ENCODE measurements around the gene LCA5. TPM values are rescaled to one million over a fixed set of nuclear protein-coding genes. Genes with fewer than 3 reads are reported as not detected.

LCA5 gene
- total RNA-seq, 1 experiment from 2014 or later = 2.3 TPM

DNA sequence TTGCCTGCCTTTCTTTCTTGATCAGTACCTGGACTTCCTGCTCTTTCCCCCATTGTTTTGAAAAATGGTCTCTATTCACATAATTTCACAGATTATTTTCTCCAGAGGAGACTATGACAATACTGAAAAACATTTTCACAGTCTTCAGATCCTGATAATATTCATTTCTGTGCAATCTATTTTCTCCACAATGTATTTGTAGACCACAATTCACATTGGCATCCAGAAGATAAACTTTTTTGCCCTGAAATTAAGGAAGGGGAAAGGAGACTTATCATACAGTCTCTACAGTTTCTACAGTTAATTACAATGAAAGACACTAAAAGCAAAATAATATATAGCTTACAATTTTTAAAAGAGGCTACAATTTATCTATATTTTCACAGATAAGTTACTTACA, 18.4 kb downstream of the LCA5 start:
- no peaks in the 10 kb centered on the region for H3K36me3 ChIP-seq (replicated peaks; ENCODE audit: control insufficient read depth, insufficient read depth, low read length)
- DNase-seq = no peak
- H3K27me3 ChIP-seq (ENCODE audit: control insufficient read depth, insufficient read depth, low read length) = no peaks in the 10 kb centered on the region
- H3K4me3 ChIP-seq (ENCODE audit: insufficient read depth, low read depth, low read length) = no peak overlapping the region

DNA sequence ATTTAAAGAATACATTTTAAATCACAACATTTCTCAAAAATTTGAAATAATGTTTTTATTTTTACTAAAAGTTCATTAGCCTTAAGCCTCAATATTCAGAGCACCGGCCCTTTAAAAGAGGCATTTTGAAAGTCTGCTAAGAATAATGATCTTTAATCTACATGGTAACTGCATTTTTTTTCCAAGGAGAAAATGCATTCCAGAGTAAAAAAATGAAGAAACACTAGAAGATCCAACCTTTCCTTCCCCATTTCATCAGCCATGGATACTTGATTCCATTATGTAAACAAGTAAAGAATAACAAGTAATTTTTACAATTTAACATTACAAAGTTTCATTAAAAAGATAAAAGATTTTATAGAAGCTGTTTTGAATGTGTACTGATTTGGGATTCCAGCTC, 21.8 kb downstream of the LCA5 start:
- H3K36me3 ChIP-seq (replicated peaks; ENCODE audit: control insufficient read depth, insufficient read depth, low read length) = no peaks in the 10 kb centered on the region
- no peak for DNase-seq

GRCh38 chr6:79513111-79513510, 24.1 kb downstream of the LCA5 start:
- no peak for DNase-seq
- Histone ChIP-seq H3K36me3 (replicated peaks; ENCODE audit: control insufficient read depth, insufficient read depth, low read length) (no peaks in the 10 kb centered on the region), H3K27me3 (ENCODE audit: control insufficient read depth, insufficient read depth, low read length) (no peaks in the 10 kb centered on the region), H3K4me3 (ENCODE audit: insufficient read depth, low read depth, low read length) (no peak overlapping the region)

More for the DNA sequence above, 21.8 kb downstream of the LCA5 start:
- no peak overlapping the region for H3K4me3 ChIP-seq (ENCODE audit: insufficient read depth, low read depth, low read length)
- no peaks in the 10 kb centered on the region for H3K27me3 ChIP-seq (ENCODE audit: control insufficient read depth, insufficient read depth, low read length)

- no peak overlapping the region for H3K4me3 ChIP-seq (ENCODE audit: insufficient read depth, low read depth, low read length)
- DNase-seq = no peak
- H3K36me3 ChIP-seq (replicated peaks; ENCODE audit: control insufficient read depth, insufficient read depth, low read length) = no peaks in the 10 kb centered on the region
- no peaks in the 10 kb centered on the region for H3K27me3 ChIP-seq (ENCODE audit: control insufficient read depth, insufficient read depth, low read length)
These were observed 25.2 kb downstream of the LCA5 start for GRCh38 chr6:79512014-79512413.

DNA sequence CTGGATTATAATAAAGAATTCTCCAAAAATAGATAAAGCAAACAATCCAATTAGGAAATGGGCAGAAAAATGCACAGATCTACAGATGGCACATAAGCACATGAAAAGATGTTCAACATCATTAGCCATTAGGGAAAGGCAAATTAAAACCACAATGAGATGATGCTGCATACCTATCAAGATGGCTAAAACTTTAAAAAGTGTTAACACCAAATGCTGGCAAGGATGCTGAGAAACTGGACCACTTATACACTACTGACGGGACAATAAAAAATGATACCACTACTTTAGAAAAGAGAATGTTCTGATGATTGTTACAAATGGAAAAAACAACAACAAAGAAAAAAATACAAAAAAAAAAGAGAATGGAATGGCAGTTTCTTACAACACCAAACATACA, 26.5 kb downstream of the LCA5 start:
- H3K4me3 ChIP-seq (ENCODE audit: insufficient read depth, low read depth, low read length) = no peak overlapping the region
- no peaks in the 10 kb centered on the region for H3K27me3 ChIP-seq (ENCODE audit: control insufficient read depth, insufficient read depth, low read length)
- DNase-seq = no peak
- no peaks in the 10 kb centered on the region for H3K36me3 ChIP-seq (replicated peaks; ENCODE audit: control insufficient read depth, insufficient read depth, low read length)

DNA sequence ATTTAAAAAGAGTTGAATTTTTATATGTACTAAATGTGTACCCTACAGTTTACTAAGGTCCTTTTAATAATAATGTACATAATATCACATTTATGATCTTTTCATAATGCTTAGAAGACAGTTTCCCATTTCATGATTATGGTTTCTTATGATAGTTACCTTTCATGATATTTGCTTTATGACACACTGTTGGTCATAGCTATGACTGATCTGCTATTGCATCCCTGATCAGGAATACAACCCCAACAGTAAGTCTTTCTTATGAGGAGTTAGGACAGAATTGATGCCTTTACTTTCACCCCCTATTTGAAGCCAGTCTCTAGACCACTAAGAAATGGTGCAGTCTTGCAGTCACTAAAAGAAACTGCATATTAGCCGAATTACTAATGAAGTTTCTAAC, 31.0 kb downstream of the LCA5 start:
- DNase-seq = no peak
- no peaks in the 10 kb centered on the region for H3K36me3 ChIP-seq (replicated peaks; ENCODE audit: control insufficient read depth, insufficient read depth, low read length)
- no peaks in the 10 kb centered on the region for H3K27me3 ChIP-seq (ENCODE audit: control insufficient read depth, insufficient read depth, low read length)

DNA sequence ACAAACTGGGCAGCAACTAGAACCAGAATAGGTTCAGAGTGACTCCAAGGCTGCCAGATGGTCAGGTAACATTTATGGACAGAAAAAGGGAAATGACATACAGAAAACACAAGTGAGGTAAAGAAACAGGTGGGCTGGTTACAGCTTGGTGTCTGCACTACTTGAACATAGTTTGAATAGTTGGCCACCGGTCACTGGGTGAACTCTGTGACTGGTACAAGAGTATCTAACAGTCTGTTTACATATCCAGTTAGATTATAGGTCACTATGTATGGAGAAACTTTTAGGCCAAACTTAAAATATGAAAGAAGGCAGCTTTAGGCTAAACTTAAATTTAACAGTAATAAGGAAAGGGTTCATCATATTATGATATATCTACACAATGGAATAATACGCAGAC, 32.9 kb downstream of the LCA5 start:
- Histone ChIP-seq H3K27me3 (ENCODE audit: control insufficient read depth, insufficient read depth, low read length) (no peaks in the 10 kb centered on the region), H3K36me3 (replicated peaks; ENCODE audit: control insufficient read depth, insufficient read depth, low read length) (no peaks in the 10 kb centered on the region), H3K4me3 (ENCODE audit: insufficient read depth, low read depth, low read length) (no peak overlapping the region)
- DNase-seq = no peak

More for the DNA sequence above, 31.0 kb downstream of the LCA5 start:
- H3K4me3 ChIP-seq (ENCODE audit: insufficient read depth, low read depth, low read length) = no peak overlapping the region

- no peaks in the 10 kb centered on the region for H3K36me3 ChIP-seq (replicated peaks; ENCODE audit: control insufficient read depth, insufficient read depth, low read length)
- no peaks in the 10 kb centered on the region for H3K27me3 ChIP-seq (ENCODE audit: control insufficient read depth, insufficient read depth, low read length)
- H3K4me3 ChIP-seq (ENCODE audit: insufficient read depth, low read depth, low read length) = no peak overlapping the region
- DNase-seq = no peak
These were observed 38.4 kb downstream of the LCA5 start for GRCh38 chr6:79498842-79499241.

DNA sequence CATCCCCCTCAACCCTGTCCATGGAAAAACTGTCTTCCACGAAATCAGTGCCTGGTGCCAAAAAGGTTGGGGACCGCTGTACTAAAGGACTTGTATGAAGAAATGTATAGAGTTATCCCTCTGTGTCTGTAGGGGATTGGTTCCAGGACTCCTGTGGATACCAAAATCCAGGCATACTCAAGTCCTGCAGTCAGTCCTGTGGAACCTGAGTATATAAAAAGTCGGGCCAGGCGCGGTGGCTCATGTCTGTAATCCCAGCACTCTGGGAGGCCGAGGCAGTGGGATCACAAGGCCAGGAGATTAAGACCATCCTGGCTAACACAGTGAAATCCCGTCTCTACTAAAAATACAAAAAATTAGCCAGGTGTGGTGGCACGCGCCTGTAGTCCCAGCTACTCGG, 42.0 kb downstream of the LCA5 start:
- H3K36me3 ChIP-seq (replicated peaks; ENCODE audit: control insufficient read depth, insufficient read depth, low read length) = no peaks in the 10 kb centered on the region
- H3K4me3 ChIP-seq (ENCODE audit: insufficient read depth, low read depth, low read length) = no peak overlapping the region
- no peak for DNase-seq
- H3K27me3 ChIP-seq (ENCODE audit: control insufficient read depth, insufficient read depth, low read length) = no peaks in the 10 kb centered on the region

DNA sequence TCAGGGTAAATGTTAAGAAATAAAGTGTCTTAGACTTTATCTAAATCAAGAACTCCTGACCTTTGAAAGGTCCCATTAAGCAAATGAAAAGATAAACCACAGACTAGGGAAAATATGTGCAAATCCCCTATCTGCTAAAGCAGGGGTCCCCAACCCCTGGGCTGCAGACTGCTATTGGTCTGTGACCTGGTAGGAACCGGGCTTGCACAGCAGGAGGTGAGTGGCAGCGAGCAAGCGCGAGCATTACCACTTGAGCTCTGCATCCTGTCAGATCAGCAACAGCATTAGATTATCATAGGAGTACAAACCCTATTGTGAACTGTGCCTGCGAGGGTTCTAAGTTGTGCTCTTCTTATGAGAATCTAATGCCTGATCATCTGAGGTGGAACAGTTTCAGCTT, 42.4 kb downstream of the LCA5 start:
- DNase-seq = peak; percentile 4
- H3K36me3 ChIP-seq (replicated peaks; ENCODE audit: control insufficient read depth, insufficient read depth, low read length) = no peaks in the 10 kb centered on the region
- H3K27me3 ChIP-seq (ENCODE audit: control insufficient read depth, insufficient read depth, low read length) = no peaks in the 10 kb centered on the region
- no peak overlapping the region for H3K4me3 ChIP-seq (ENCODE audit: insufficient read depth, low read depth, low read length)

DNA sequence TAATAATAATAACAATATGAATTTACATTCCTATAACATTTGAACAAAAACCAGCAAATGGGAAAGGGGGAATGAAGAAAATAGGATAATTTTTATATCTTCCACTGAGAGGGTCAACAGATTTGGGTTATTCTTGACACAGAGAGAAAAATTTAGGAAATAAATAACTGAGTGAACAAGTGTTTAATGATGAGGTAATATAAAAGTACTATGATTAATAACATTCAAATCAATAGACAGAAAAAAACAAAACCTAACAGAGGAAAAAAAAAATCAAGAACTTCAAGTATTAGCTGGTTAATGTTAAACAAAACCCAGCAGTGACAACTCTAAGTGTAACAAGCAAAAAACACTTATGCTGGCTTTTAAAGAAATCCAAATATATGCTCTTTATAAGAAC, 66.5 kb downstream of the LCA5 start:
- no peaks in the 10 kb centered on the region for H3K27me3 ChIP-seq (ENCODE audit: control insufficient read depth, insufficient read depth, low read length)
- H3K36me3 ChIP-seq (replicated peaks; ENCODE audit: control insufficient read depth, insufficient read depth, low read length) = no peaks in the 10 kb centered on the region
- no peak overlapping the region for H3K4me3 ChIP-seq (ENCODE audit: insufficient read depth, low read depth, low read length)
- no peak for DNase-seq

- Histone ChIP-seq H3K27me3 (ENCODE audit: control insufficient read depth, insufficient read depth, low read length) (no peaks in the 10 kb centered on the region), H3K36me3 (replicated peaks; ENCODE audit: control insufficient read depth, insufficient read depth, low read length) (no peaks in the 10 kb centered on the region), H3K4me3 (ENCODE audit: insufficient read depth, low read depth, low read length) (no peak overlapping the region)
- DNase-seq = no peak
These were observed 67.6 kb downstream of the LCA5 start for GRCh38 chr6:79469376-79470246.

DNA sequence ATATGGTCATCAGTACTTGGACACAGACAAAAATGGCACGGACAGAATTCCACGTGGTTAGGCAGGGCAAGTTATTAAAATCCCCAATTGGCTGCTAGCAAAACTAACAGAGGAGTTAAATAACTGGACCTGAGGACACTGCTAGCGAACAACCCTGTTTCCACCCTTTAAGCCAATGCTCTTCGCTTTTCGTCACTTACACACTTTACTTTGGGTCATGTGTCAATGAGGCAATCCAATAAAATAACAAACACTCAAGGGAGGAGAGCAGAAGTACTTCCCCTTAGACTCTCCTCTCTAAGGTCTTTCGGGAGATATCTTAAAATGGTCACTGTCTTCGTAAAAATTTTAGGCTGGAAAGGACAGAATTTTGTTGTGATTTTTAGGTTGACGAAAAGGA, 68.6 kb downstream of the LCA5 start:
- no peak for DNase-seq
- Histone ChIP-seq H3K27me3 (ENCODE audit: control insufficient read depth, insufficient read depth, low read length) (no peaks in the 10 kb centered on the region), H3K4me3 (ENCODE audit: insufficient read depth, low read depth, low read length) (no peak overlapping the region), H3K36me3 (replicated peaks; ENCODE audit: control insufficient read depth, insufficient read depth, low read length) (no peaks in the 10 kb centered on the region)

DNA sequence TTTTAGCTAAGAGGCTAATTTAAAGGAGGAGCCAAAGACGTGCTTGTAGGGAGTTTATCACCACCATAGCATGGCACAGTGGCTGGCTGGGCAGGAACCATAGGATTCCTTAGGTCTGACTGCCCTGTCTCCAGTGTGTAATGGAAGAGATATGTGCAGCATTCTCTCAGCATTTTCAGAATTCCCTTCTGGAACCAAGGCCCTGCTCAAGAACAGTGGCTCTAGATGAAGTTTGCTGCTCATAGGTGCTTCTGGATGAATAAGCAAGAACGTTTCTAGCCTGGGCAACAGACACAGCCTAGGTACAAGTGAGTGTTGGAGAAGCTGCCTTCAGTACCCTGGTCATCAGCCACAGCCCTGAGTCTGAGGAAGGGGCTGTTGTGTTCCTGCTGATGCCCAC, 69.1 kb downstream of the LCA5 start:
- DNase-seq = no peak
- Histone ChIP-seq H3K36me3 (replicated peaks; ENCODE audit: control insufficient read depth, insufficient read depth, low read length) (no peaks in the 10 kb centered on the region), H3K27me3 (ENCODE audit: control insufficient read depth, insufficient read depth, low read length) (no peaks in the 10 kb centered on the region), H3K4me3 (ENCODE audit: insufficient read depth, low read depth, low read length) (no peak overlapping the region)

GRCh38 chr6:79467716-79468115, 69.5 kb downstream of the LCA5 start:
- Histone ChIP-seq H3K36me3 (replicated peaks; ENCODE audit: control insufficient read depth, insufficient read depth, low read length) (no peaks in the 10 kb centered on the region), H3K4me3 (ENCODE audit: insufficient read depth, low read depth, low read length) (no peak overlapping the region), H3K27me3 (ENCODE audit: control insufficient read depth, insufficient read depth, low read length) (no peaks in the 10 kb centered on the region)
- DNase-seq = no peak
